Osteoblast (primary cell): ENCODE results near the gene TIMM17B. TPM values are rescaled to one million over a fixed set of nuclear protein-coding genes. Genes with fewer than 3 reads are reported as not detected.

Experiments used
- DNase-seq: peaks from one replicate; pipeline ENCODE4 v3.0.0; 2011; ENCODE audit warnings: low spot score, mixed read lengths; ENCODE audit not compliant: insufficient read length; ENCODE audit errors: missing footprints
- H2AFZ ChIP-seq: 2 replicates; pipeline ENCODE4 v1.6.0; 2011; ENCODE audit warnings: mild to moderate bottlenecking, low read length
- H3K27ac ChIP-seq: 2 replicates; pipeline ENCODE4 v1.5.1; 2011; ENCODE audit warnings: mild to moderate bottlenecking, low read depth, low read length, moderate library complexity
- H3K27me3 ChIP-seq: 2 replicates; pipeline ENCODE4 v1.6.0; 2012; ENCODE audit warnings: mild to moderate bottlenecking, control low read depth, inconsistent platforms, low read length, moderate library complexity; ENCODE audit not compliant: insufficient read depth
- H3K36me3 ChIP-seq: 2 replicates; pipeline ENCODE4 v1.5.1; 2011; ENCODE audit warnings: mild to moderate bottlenecking, low read length, control low read depth, moderate library complexity; ENCODE audit not compliant: insufficient read depth
- H3K4me1 ChIP-seq: 2 replicates; pipeline ENCODE4 v1.5.1; 2011; ENCODE audit warnings: mild to moderate bottlenecking, low read length, control low read depth, moderate library complexity; ENCODE audit not compliant: insufficient read depth
- H3K4me2 ChIP-seq: 2 replicates; pipeline ENCODE4 v1.6.0; 2011; ENCODE audit warnings: mild to moderate bottlenecking, low read length; ENCODE audit not compliant: insufficient read depth
- H3K4me3 ChIP-seq: fragments of 200-600 bp; sonication (generic); 3 replicates; pipeline ENCODE4 v1.5.1; 2012; ENCODE audit warnings: mild to moderate bottlenecking, low read length, inconsistent platforms; ENCODE audit not compliant: insufficient read depth
- H3K79me2 ChIP-seq: 2 replicates; pipeline ENCODE4 v1.6.0; 2012; ENCODE audit warnings: mild to moderate bottlenecking, low read length, control low read depth, inconsistent platforms; ENCODE audit not compliant: insufficient read depth
- H3K9me3 ChIP-seq: 2 replicates; pipeline ENCODE4 v1.5.1; 2011; ENCODE audit warnings: low read depth, low read length, control low read depth
- H4K20me1 ChIP-seq: 2 replicates; pipeline ENCODE4 v1.6.0; 2012; ENCODE audit warnings: mild to moderate bottlenecking, low read length, control low read depth; ENCODE audit not compliant: insufficient read depth
- total RNA-seq: library from RNA; depleted of rRNA; stranded (reverse); fragments of >200 nt; gene quantifications from 2 replicates; pipeline ENCODE4 v1.2.3, GENCODE V29; 2012
- TF ChIP-seq, protein P1 (sequence below): IDR thresholded peaks from 2 replicates; pipeline ENCODE4 v1.5.1; 2011; ENCODE audit warnings: mild to moderate bottlenecking, low read depth, low read length, moderate library complexity; ENCODE audit errors: extremely low read depth

The TIMM17B gene
- total RNA-seq, 1 donor = 24.2 TPM

DNA sequence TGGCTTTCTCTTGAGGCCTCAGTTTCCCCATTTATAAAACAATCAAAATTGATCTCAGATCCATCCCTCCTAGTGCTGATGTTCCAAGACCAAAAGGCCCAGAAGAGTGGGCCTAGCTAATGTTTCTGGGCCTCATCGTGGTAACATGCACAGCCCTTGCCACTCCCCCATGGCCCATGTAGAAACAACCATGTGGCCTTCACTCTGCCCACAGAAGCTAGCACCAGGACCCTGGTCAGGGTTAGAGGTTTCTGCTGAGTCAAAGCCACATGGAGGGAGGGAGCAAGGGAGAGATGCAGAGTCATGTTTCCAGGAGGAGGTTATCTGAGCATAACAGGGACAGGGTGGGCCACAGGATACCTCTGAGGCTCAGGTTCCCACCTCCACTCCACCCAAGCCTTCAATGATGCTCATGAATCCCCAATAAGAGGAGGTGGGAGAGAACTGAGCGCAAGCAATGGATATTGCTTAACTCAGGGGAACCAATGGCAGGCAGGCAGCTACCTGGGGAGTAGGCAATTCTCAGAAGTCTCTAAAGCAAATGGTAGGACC lies 42.9 kb upstream of the TIMM17B start:
- Histone ChIP-seq H3K4me3 (no peak overlapping the region), H3K27ac (no peak overlapping the region), H4K20me1 (peaks cover 34% of the 10 kb centered on the region), H3K27me3 (no peaks in the 10 kb centered on the region), H3K79me2 (peaks cover 79% of the 10 kb centered on the region), H3K4me2 (no peak overlapping the region), H3K9me3 (no peaks in the 10 kb centered on the region), H3K4me1 (peaks cover 7% of the 10 kb centered on the region), H3K36me3 (peaks cover 25% of the 10 kb centered on the region), H2AFZ (no peak overlapping the region)
- TF ChIP-seq, protein P1, sequence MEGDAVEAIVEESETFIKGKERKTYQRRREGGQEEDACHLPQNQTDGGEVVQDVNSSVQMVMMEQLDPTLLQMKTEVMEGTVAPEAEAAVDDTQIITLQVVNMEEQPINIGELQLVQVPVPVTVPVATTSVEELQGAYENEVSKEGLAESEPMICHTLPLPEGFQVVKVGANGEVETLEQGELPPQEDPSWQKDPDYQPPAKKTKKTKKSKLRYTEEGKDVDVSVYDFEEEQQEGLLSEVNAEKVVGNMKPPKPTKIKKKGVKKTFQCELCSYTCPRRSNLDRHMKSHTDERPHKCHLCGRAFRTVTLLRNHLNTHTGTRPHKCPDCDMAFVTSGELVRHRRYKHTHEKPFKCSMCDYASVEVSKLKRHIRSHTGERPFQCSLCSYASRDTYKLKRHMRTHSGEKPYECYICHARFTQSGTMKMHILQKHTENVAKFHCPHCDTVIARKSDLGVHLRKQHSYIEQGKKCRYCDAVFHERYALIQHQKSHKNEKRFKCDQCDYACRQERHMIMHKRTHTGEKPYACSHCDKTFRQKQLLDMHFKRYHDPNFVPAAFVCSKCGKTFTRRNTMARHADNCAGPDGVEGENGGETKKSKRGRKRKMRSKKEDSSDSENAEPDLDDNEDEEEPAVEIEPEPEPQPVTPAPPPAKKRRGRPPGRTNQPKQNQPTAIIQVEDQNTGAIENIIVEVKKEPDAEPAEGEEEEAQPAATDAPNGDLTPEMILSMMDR = no peak
- DNase-seq = peak; percentile 72

GRCh38 chrX:48939524-48940228 lies 42.1 kb upstream of the TIMM17B start:
- DNase-seq = no peak
- peaks cover 31% of the 10 kb centered on the region for H3K36me3 ChIP-seq
- H3K4me2 ChIP-seq = no peak overlapping the region
- H3K4me3 ChIP-seq = no peak overlapping the region
- H3K27ac ChIP-seq = peak overlapping the region; percentile 20
- no peak overlapping the region for H2AFZ ChIP-seq
- peaks cover 7% of the 10 kb centered on the region for H3K4me1 ChIP-seq
- peaks cover 34% of the 10 kb centered on the region for H4K20me1 ChIP-seq
- no peaks in the 10 kb centered on the region for H3K9me3 ChIP-seq
- H3K79me2 ChIP-seq = peaks cover 73% of the 10 kb centered on the region
- TF ChIP-seq, protein P1 = no peak
- no peaks in the 10 kb centered on the region for H3K27me3 ChIP-seq

DNA sequence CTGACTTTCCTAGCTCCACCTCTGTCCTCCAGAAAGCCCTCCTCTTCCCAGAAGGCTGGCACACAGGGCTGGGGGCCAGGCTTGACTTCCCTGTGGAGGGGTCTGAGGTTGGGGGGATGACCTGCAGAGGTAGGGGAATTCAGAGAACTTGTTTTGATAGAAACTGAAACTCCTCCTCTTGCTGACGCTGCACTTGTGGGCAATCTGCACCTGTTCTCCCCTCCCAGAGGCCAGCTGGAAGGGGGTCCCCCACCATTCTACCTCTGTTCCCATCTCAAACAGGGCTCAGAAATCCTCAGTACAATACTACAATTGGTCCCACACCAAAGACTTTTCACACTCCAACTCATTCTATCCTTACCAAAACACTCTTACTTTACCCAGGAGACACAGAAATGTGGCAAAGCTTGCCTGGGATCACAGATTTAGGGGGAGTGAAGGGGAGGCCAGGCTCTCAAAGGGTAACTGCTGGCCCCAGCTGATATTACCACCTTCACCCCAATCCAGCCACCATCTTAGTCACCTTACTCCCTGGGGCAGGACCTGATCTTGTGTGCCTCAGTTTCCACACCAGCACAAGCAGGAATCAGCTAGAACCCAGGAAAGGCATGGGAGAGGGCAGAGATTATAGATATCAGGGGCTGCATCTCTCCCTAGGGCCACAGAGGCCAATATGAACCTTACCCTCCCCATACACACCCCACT lies 41.3 kb upstream of the TIMM17B start:
- Histone ChIP-seq H3K79me2 (peaks cover 66% of the 10 kb centered on the region), H4K20me1 (peaks cover 31% of the 10 kb centered on the region)

More for the DNA sequence above, 41.3 kb upstream of the TIMM17B start:
- TF ChIP-seq, protein P1 = no peak
- no peaks in the 10 kb centered on the region for H3K27me3 ChIP-seq
- H3K4me1 ChIP-seq = peaks cover 7% of the 10 kb centered on the region
- peaks cover 37% of the 10 kb centered on the region for H3K36me3 ChIP-seq
- no peak for DNase-seq
- no peak overlapping the region for H3K4me2 ChIP-seq
- H3K9me3 ChIP-seq = no peaks in the 10 kb centered on the region
- H2AFZ ChIP-seq = no peak overlapping the region
- H3K27ac ChIP-seq = no peak overlapping the region
- no peak overlapping the region for H3K4me3 ChIP-seq
